Measurements from ENCODE around the gene ANKRD27. TPM values are rescaled to one million over a fixed set of nuclear protein-coding genes. Genes with fewer than 3 reads are reported as not detected.
A peak's percentile ranks its signal among the peaks of the same experiment; 100 is the strongest.

The ANKRD27 gene
- total and polyA plus RNA-seq, 8 donors, result 8.8 to 61.7 (median 23.3) TPM

GRCh38 chr19:32606289-32606688 is 68.7 kb downstream of the ANKRD27 start:
- no peak for DNase-seq
- no peak for TF ChIP-seq POLR2AphosphoS5 (IDR thresholded peaks at IDR 0.05)
- no peak for TF ChIP-seq POLR2A (IDR thresholded peaks at IDR 0.05)
- intact Hi-C loops (cut with DNase I; ENCODE audit: low total_unique reads), result no loop called here
- H3K27me3 ChIP-seq, result no peaks in the 10 kb centered on the region
- peaks cover 38 to 100% (median 95%) of the 10 kb centered on the region in 4 donors for H3K36me3 ChIP-seq
- H3K27ac ChIP-seq, result no peak overlapping the region
- no peaks in the 10 kb centered on the region for H3K9me3 ChIP-seq
- no peak overlapping the region for H3K4me3 ChIP-seq
- 86 to 97% (median 89%) methylated on average over 15 of the region's 15 CpGs for WGBS, 5 donors
- H3K4me1 ChIP-seq, result no peaks in the 10 kb centered on the region

- intact Hi-C loops (cut with DNase I; ENCODE audit: low total_unique reads), result no loop called here
- no peaks in the 10 kb centered on the region for H3K4me1 ChIP-seq
- H3K36me3 ChIP-seq, result peaks cover 45 to 100% (median 95%) of the 10 kb centered on the region in 4 donors
- H3K9me3 ChIP-seq, result no peaks in the 10 kb centered on the region
- WGBS, 5 donors, result 90 to 97% (median 97%) methylated on average over 20 to 21 of the region's 21 CpGs
- no peak overlapping the region for H3K27ac ChIP-seq
- no peak for DNase-seq
- TF ChIP-seq POLR2AphosphoS5 (IDR thresholded peaks at IDR 0.05) (no peak), POLR2A (IDR thresholded peaks at IDR 0.05) (no peak), EP300 (IDR thresholded peaks at IDR 0.05) (no peak), CTCF (IDR thresholded peaks at IDR 0.05) (no peak)
- no peak overlapping the region for H3K4me3 ChIP-seq
- no peaks in the 10 kb centered on the region for H3K27me3 ChIP-seq
These were observed 69.4 kb downstream of the ANKRD27 start for GRCh38 chr19:32605544-32605943.

GRCh38 chr19:32603961-32604360 is 71.0 kb downstream of the ANKRD27 start:
- DNase-seq, result no peak
- Histone ChIP-seq H3K4me1 (no peaks in the 10 kb centered on the region), H3K9me3 (no peaks in the 10 kb centered on the region), H3K27ac (no peak overlapping the region), H3K27me3 (no peaks in the 10 kb centered on the region), H3K4me3 (no peak overlapping the region), H3K36me3 (peaks cover 52 to 98% (median 94%) of the 10 kb centered on the region in 4 donors)
- TF ChIP-seq CTCF (IDR thresholded peaks at IDR 0.05) (no peak), EP300 (IDR thresholded peaks at IDR 0.05) (no peak), POLR2A (IDR thresholded peaks at IDR 0.05) (no peak), POLR2AphosphoS5 (IDR thresholded peaks at IDR 0.05) (no peak)
- intact Hi-C loops (cut with DNase I; ENCODE audit: low total_unique reads), result no loop called here
- 91 to 98% (median 97%) methylated on average over 14 of the region's 14 CpGs for WGBS, 5 donors

GRCh38 chr19:32599736-32600157 is 75.2 kb downstream of the ANKRD27 start:
- no peaks in the 10 kb centered on the region for H3K9me3 ChIP-seq
- no peaks in the 10 kb centered on the region for H3K27me3 ChIP-seq
- TF ChIP-seq CTCF (IDR thresholded peaks at IDR 0.05) (peak in 5 of 7 experiments; percentile 21 to 91 (median 75)), EP300 (IDR thresholded peaks at IDR 0.05) (no peak), POLR2AphosphoS5 (IDR thresholded peaks at IDR 0.05) (peak in 1 of 3 donors; percentile 10), POLR2A (IDR thresholded peaks at IDR 0.05) (no peak)
- H3K4me3 ChIP-seq, result no peak overlapping the region
- peak in 1 of 2 donors; percentile 79 for DNase-seq
- H3K27ac ChIP-seq, result no peak overlapping the region
- no peaks in the 10 kb centered on the region for H3K4me1 ChIP-seq
- 1 to 12% (median 9%) methylated on average over 2 of the region's 2 CpGs for WGBS, 5 donors
- intact Hi-C loops (cut with DNase I; ENCODE audit: low total_unique reads), result no loop called here
- H3K36me3 ChIP-seq, result peaks cover 49 to 98% (median 95%) of the 10 kb centered on the region in 4 donors

- intact Hi-C loops (cut with DNase I; ENCODE audit: low total_unique reads), result no loop called here
- DNase-seq, result no peak
- Histone ChIP-seq H3K4me1 (no peaks in the 10 kb centered on the region), H3K36me3 (peaks cover 48 to 98% (median 95%) of the 10 kb centered on the region in 4 donors), H3K4me3 (no peak overlapping the region), H3K9me3 (no peaks in the 10 kb centered on the region), H3K27ac (no peak overlapping the region), H3K27me3 (no peaks in the 10 kb centered on the region)
- TF ChIP-seq CTCF (IDR thresholded peaks at IDR 0.05), result no peak
- no peak for TF ChIP-seq POLR2A (IDR thresholded peaks at IDR 0.05)
- TF ChIP-seq POLR2AphosphoS5 (IDR thresholded peaks at IDR 0.05), result no peak
- TF ChIP-seq EP300 (IDR thresholded peaks at IDR 0.05), result no peak
- 88 to 91% (median 89%) methylated on average over 6 of the region's 6 CpGs for WGBS, 5 donors
These were observed 75.7 kb downstream of the ANKRD27 start for GRCh38 chr19:32599258-32599657.
